CD14-positive monocyte (primary cell): ENCODE results near the gene OR52E5. TPM values are rescaled to one million over a fixed set of nuclear protein-coding genes. Genes with fewer than 3 reads are reported as not detected.

Experiments
- DNase-seq, 3 donors: peaks; one replicate each; pipeline ENCODE4 v3.0.0-alpha.2; 2011 to 2022
- H2AFZ ChIP-seq: 2 replicates; pipeline ENCODE4 v1.6.0; 2012; ENCODE audit warnings: mild to moderate bottlenecking, low read depth, low read length, inconsistent platforms; ENCODE audit not compliant: insufficient read depth, poor library complexity, severe bottlenecking
- H3K27ac ChIP-seq, 2 donors: 1 replicate in 1 of 2; 2 replicates in 1 of 2; pipeline ENCODE4 v1.5.1; 2012 to 2013; ENCODE audit warnings: low read length in 2 of 2, control low read depth in 1 of 2, inconsistent platforms in 1 of 2, low read depth in 1 of 2, mild to moderate bottlenecking in 1 of 2
- H3K27me3 ChIP-seq, 2 donors: one replicate each; pipeline versions ENCODE4 v1.6.0 to v1.6.1; 2011 to 2013; ENCODE audit warnings: low read length in 2 of 2; ENCODE audit not compliant: control insufficient read depth in 2 of 2, insufficient read depth in 2 of 2
- H3K36me3 ChIP-seq, 2 donors: replicated peaks in 1 of 2; 1 replicate in 1 of 2; 2 replicates in 1 of 2; pipeline versions ENCODE4 v1.5.1 to v1.6.1; 2012 to 2013; ENCODE audit warnings: low read length in 2 of 2, control low read depth in 1 of 2, inconsistent platforms in 1 of 2, mild to moderate bottlenecking in 1 of 2; ENCODE audit not compliant: insufficient read depth in 2 of 2, control insufficient read depth in 1 of 2
- H3K4me1 ChIP-seq, 2 donors: 1 replicate in 1 of 2; 2 replicates in 1 of 2; pipeline versions ENCODE4 v1.5.1 to v1.6.1; 2012 to 2013; ENCODE audit warnings: low read length in 2 of 2, control low read depth in 1 of 2, inconsistent platforms in 1 of 2, mild to moderate bottlenecking in 1 of 2, moderate library complexity in 1 of 2; ENCODE audit not compliant: insufficient read depth in 2 of 2, control insufficient read depth in 1 of 2
- H3K4me2 ChIP-seq: replicated peaks from 2 replicates; pipeline ENCODE3; 2012; ENCODE audit warnings: low read length, moderate library complexity, mild to moderate bottlenecking; ENCODE audit not compliant: poor library complexity, severe bottlenecking; ENCODE audit errors: extremely low read depth
- H3K4me3 ChIP-seq, 3 experiments: fragments of 200-600 bp in 1 of 3; sonication (generic) in 1 of 3; replicated peaks in 1 of 3; 1 replicate in 2 of 3; 2 replicates in 1 of 3; pipeline ENCODE4 v1.5.1; 2011 to 2013; ENCODE audit warnings: low read length in 3 of 3, mild to moderate bottlenecking in 3 of 3, control low read depth in 2 of 3, low read depth in 2 of 3, inconsistent platforms in 1 of 3, moderate library complexity in 1 of 3
- H3K79me2 ChIP-seq: 2 replicates; pipeline ENCODE4 v1.6.0; 2012; ENCODE audit warnings: mild to moderate bottlenecking, control low read depth, inconsistent platforms, low read length, moderate library complexity; ENCODE audit not compliant: insufficient read depth
- H3K9ac ChIP-seq: 2 replicates; pipeline ENCODE4 v1.6.0; 2017; ENCODE audit warnings: low read length, mild to moderate bottlenecking; ENCODE audit not compliant: insufficient read depth, poor library complexity, severe bottlenecking
- H3K9me3 ChIP-seq, 2 donors: replicated peaks in 1 of 2; 1 replicate in 1 of 2; 2 replicates in 1 of 2; pipeline versions ENCODE4 v1.5.1 to v1.6.1; 2012 to 2013; ENCODE audit warnings: low read length in 2 of 2, control low read depth in 1 of 2; ENCODE audit not compliant: control insufficient read depth in 1 of 2, insufficient read depth in 1 of 2
- H4K20me1 ChIP-seq: 2 replicates; pipeline ENCODE4 v1.6.0; 2012; ENCODE audit warnings: mild to moderate bottlenecking, low read length, control low read depth, moderate library complexity; ENCODE audit not compliant: insufficient read depth
- H3K27ac Mint-ChIP-seq, 7 donors: one replicate each; pipeline ENCODE4 v1.8.0; 2020; ENCODE audit warnings: mild to moderate bottlenecking in 7 of 7, mixed read lengths in 7 of 7, moderate library complexity in 6 of 7, inconsistent platforms in 2 of 7
- H3K27me3 Mint-ChIP-seq, 3 donors: one replicate each; pipeline ENCODE4 v1.8.0; 2021 to 2022; ENCODE audit warnings: low read depth in 3 of 3, mild to moderate bottlenecking in 3 of 3, mixed read lengths in 3 of 3, moderate library complexity in 3 of 3, inconsistent platforms in 1 of 3
- H3K36me3 Mint-ChIP-seq, 2 donors: one replicate each; pipeline ENCODE4 v1.8.0; 2020; ENCODE audit warnings: mixed read lengths in 2 of 2, inconsistent platforms in 1 of 2, mild to moderate bottlenecking in 1 of 2
- H3K4me1 Mint-ChIP-seq: one replicate; pipeline ENCODE4 v1.8.0; 2020; ENCODE audit warnings: mild to moderate bottlenecking, mixed read lengths
- H3K4me3 Mint-ChIP-seq, 2 donors: one replicate each; pipeline ENCODE4 v1.8.0; 2020; ENCODE audit warnings: mild to moderate bottlenecking in 2 of 2, mixed read lengths in 2 of 2, moderate library complexity in 1 of 2
- H3K9me3 Mint-ChIP-seq, 7 donors: one replicate each; pipeline ENCODE4 v1.8.0; 2020 to 2022; ENCODE audit warnings: mixed read lengths in 7 of 7, mild to moderate bottlenecking in 6 of 7, moderate library complexity in 6 of 7, inconsistent platforms in 2 of 7
- CTCF ChIP-seq: fragments of 200-600 bp; IDR thresholded peaks from one replicate; pipeline ENCODE4 v1.8.0; 2022; ENCODE audit warnings: antibody characterized with exemption, mild to moderate bottlenecking
- WGBS: methylation state at CpG from one replicate; pipeline ENCODE4 v1.1.5; 2013; ENCODE audit warnings: missing lambda C conversion rate; ENCODE audit not compliant: insufficient coverage; 5-methylcytosine and 5-hydroxymethylcytosine counted together
- intact Hi-C, 2 donors: fragments of 100-400 bp; cut with micrococcal nuclease; formaldehyde crosslinking; loops; one replicate each; pipeline versions ENCODE4 v1.15.0 to v1.15.1; 2023
- polyA plus RNA-seq, 3 donors: library from polyadenylated mRNA; depleted of rRNA in 1 of 3; unstranded in 2 of 3; stranded (reverse) in 1 of 3; fragments of 300-500 nt in 2 of 3; fragments of >200 nt in 1 of 3; fragmentation: Illumina TruSeq in 2 of 3; gene quantifications; 1 replicate in 2 of 3; 2 replicates in 1 of 3; pipeline ENCODE4 v1.2.3, GENCODE V29; 2012 to 2021

The OR52E5 gene
- polyA plus RNA-seq, 3 donors, result not detected

DNA sequence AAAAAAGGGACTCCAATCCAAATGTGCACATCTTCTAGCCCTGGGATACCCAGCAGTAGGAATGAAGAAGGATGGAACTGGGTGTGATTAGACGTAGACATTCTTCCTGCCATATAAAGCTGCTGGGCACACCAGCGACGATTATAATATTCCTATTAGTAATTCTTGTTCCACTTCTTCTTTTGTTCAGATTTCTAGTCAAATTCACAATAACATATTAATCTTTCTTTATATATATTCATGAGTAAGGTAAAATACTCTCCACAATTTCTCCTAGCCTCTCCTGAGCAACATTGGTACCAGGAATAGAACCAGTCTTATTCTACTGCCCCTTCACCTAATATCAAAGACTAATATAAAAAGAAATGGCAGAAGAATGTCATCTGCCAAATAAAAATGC lies 35.4 kb upstream of the OR52E5 start, which contains the start of gene OR52E8:
Gene OR52E8 (minus strand): TSS at position 101 of the 400 bp plus-strand sequence. CDS start 0 bp downstream, at position 101.
- Mint-ChIP-seq H3K27ac (peak within 1 kb of the TSS in 1 of 7 donors; percentile 50), H3K36me3 (no peaks in the 10 kb centered on the region), H3K4me1 (no peaks in the 10 kb centered on the region), H3K27me3 (no peaks in the 10 kb centered on the region), H3K4me3 (no peak within 1 kb of the TSS), H3K9me3 (peaks cover 0 to 5% (median 0%) of the 10 kb centered on the region in 7 donors)
- no peak within 1 kb of the TSS for H3K27ac ChIP-seq
- H3K4me1 ChIP-seq, result no peaks in the 10 kb centered on the region
- no peak for DNase-seq
- H3K79me2 ChIP-seq, result no peaks in the 10 kb centered on the region
- H3K9me3 ChIP-seq, result no peaks in the 10 kb centered on the region
- H3K4me2 ChIP-seq, result no peak within 1 kb of the TSS
- H4K20me1 ChIP-seq, result no peaks in the 10 kb centered on the region
- intact Hi-C loops, result no loop called here
- WGBS, result no CpG with 5 or more reads among the region's 3 CpGs
- no peaks in the 10 kb centered on the region for H3K27me3 ChIP-seq
- TF ChIP-seq CTCF, result no peak
- no peak within 1 kb of the TSS for H3K9ac ChIP-seq
- no peak within 1 kb of the TSS for H2AFZ ChIP-seq
- no peaks in the 10 kb centered on the region for H3K36me3 ChIP-seq
- no peak within 1 kb of the TSS for H3K4me3 ChIP-seq

DNA sequence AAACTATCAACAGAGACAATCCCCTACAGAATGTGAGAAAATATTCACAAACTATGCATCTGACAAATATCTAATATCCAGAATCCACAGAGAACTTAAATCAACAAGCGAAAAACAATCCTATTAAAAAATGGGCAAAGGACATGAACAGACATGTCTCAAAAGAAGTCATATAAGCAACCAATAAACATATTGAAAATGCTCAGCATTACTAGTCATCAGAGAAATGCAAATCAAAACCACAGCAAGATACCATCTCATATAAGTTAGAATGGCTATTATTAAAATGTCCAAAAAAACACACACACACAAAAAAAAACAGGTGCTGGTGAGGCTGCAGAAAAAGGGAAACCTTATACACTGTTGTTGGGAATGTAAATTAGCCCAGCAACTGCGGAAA lies 27.2 kb upstream of the OR52E5 start:
- no peak overlapping the region for H3K9ac ChIP-seq
- no peaks in the 10 kb centered on the region for H3K79me2 ChIP-seq
- WGBS, result no CpG with 5 or more reads among the region's 2 CpGs
- Mint-ChIP-seq H3K27me3 (peaks cover 0 to 3% (median 0%) of the 10 kb centered on the region in 3 donors), H3K4me1 (no peaks in the 10 kb centered on the region), H3K27ac (no peak overlapping the region), H3K9me3 (peaks cover 0 to 10% (median 3%) of the 10 kb centered on the region in 7 donors), H3K4me3 (no peak overlapping the region), H3K36me3 (no peaks in the 10 kb centered on the region)
- H3K27me3 ChIP-seq, result no peaks in the 10 kb centered on the region
- H3K36me3 ChIP-seq, result no peaks in the 10 kb centered on the region
- DNase-seq, result no peak
- intact Hi-C loops, result no loop called here
- no peak for TF ChIP-seq CTCF
- H3K4me1 ChIP-seq, result no peaks in the 10 kb centered on the region
- no peak overlapping the region for H3K4me3 ChIP-seq
- H3K27ac ChIP-seq, result no peak overlapping the region
- no peak overlapping the region for H2AFZ ChIP-seq
- H4K20me1 ChIP-seq, result no peaks in the 10 kb centered on the region
- no peak overlapping the region for H3K4me2 ChIP-seq
- no peaks in the 10 kb centered on the region for H3K9me3 ChIP-seq
